GM12878 (cell line): Measurements from ENCODE around the gene GLI2. TPM values are rescaled to one million over a fixed set of nuclear protein-coding genes. Genes with fewer than 3 reads are reported as not detected.

Source experiments
- ATAC-seq: fragments of 200-7000 bp; cut with Tn5 transposase; 3 replicates; pipeline ENCODE4 v1.9.1; 2020; ENCODE audit warnings: mild to moderate bottlenecking, moderate library complexity
- BruUV-seq: library from RNA; stranded (reverse); fragments of 400-500 nt; replicated peaks from 2 replicates; lab custom pipeline; 2021; lab: Mats Ljungman, UMichigan
- CTCF ChIA-PET: fragments of 300-600 bp; sonication (Branson Sonifier 250); formaldehyde crosslinking; extraction: SDS; loops from one replicate; lab custom pipeline; 2021; ENCODE audit warnings: inconsistent platforms; lab: Yijun Ruan, JAX
- POLR2A ChIA-PET: fragments of 350-600 bp; formaldehyde crosslinking; extraction: SDS; loops from one replicate; lab custom pipeline; 2021; ENCODE audit warnings: inconsistent platforms; lab: Charles Lee
- RAD21 ChIA-PET: fragments of 300-600 bp; sonication (Branson Sonifier 250); formaldehyde crosslinking; loops from one replicate; lab custom pipeline; 2023; ENCODE audit warnings: antibody characterized with exemption; ENCODE audit not compliant: unreplicated experiment; lab: Charles Lee
- SMC1A ChIA-PET: fragments of 300-600 bp; sonication (Branson Sonifier 250); formaldehyde crosslinking; loops from one replicate; lab custom pipeline; 2023; ENCODE audit not compliant: unreplicated experiment, uncharacterized antibody; lab: Charles Lee
- DNase-seq: peaks from one replicate; pipeline ENCODE4 v3.0.0-alpha.2; 2011; ENCODE audit warnings: low read depth, low spot score
- FAIRE-seq: peaks from 3 replicates; lab custom pipeline; 2011; peaks lifted over from hg19 to GRCh38; lab: Jason Lieb, UNC
- H2AFZ ChIP-seq: 2 replicates; pipeline ENCODE4 v1.6.0; 2011; ENCODE audit warnings: low read depth, low read length, control low read depth; ENCODE audit not compliant: control insufficient read depth
- H3K27ac ChIP-seq: 2 replicates; pipeline ENCODE4 v1.5.1; 2011; ENCODE audit warnings: control low read depth; ENCODE audit not compliant: control insufficient read depth, insufficient read depth
- H3K27me3 ChIP-seq, 2 experiments: replicated peaks in 1 of 2; 2 replicates each; pipeline versions ENCODE4 v1.6.0 to v1.6.1; 2011; ENCODE audit warnings: low read length in 1 of 2; ENCODE audit not compliant: control insufficient read depth in 2 of 2, insufficient read depth in 2 of 2
- H3K36me3 ChIP-seq, 2 experiments: 2 replicates each; pipeline ENCODE4 v1.5.1; 2011; ENCODE audit warnings: low read length in 1 of 2; ENCODE audit not compliant: control insufficient read depth in 2 of 2, insufficient read depth in 2 of 2
- H3K4me1 ChIP-seq: 2 replicates; pipeline ENCODE4 v1.6.1; 2011; ENCODE audit warnings: mild to moderate bottlenecking, low read length, moderate library complexity, mixed read lengths; ENCODE audit not compliant: control insufficient read depth, insufficient read depth
- H3K4me2 ChIP-seq: 2 replicates; pipeline ENCODE4 v1.6.0; 2011; ENCODE audit warnings: control low read depth; ENCODE audit not compliant: control insufficient read depth, insufficient read depth
- H3K4me3 ChIP-seq: fragments of 200-600 bp; sonication (generic); 2 replicates; pipeline ENCODE4 v1.5.1; 2016
- H3K79me2 ChIP-seq: 2 replicates; pipeline ENCODE4 v1.6.0; 2011; ENCODE audit warnings: low read length; ENCODE audit not compliant: control insufficient read depth, insufficient read depth
- H3K9ac ChIP-seq: 2 replicates; pipeline ENCODE4 v1.8.0; 2011; ENCODE audit warnings: low read length, control low read depth, mixed read lengths; ENCODE audit not compliant: control insufficient read depth, insufficient read depth
- H3K9me3 ChIP-seq: replicated peaks from 3 replicates; pipeline ENCODE4 v1.5.1; 2011; ENCODE audit warnings: mild to moderate bottlenecking, low read length; ENCODE audit not compliant: control insufficient read depth, insufficient read depth
- H4K20me1 ChIP-seq: 2 replicates; pipeline ENCODE4 v1.6.0; 2011; ENCODE audit not compliant: control insufficient read depth, insufficient read depth
- CHD2 ChIP-seq: IDR thresholded peaks from 2 replicates; pipeline ENCODE4 v1.6.1; 2011; ENCODE audit warnings: low read depth, low read length, improper control_type of control experiment, borderline replicate concordance
- FOS ChIP-seq: IDR thresholded peaks from 3 replicates; pipeline ENCODE4 v1.6.1; 2011; ENCODE audit warnings: borderline replicate concordance; ENCODE audit not compliant: insufficient read length; ENCODE audit errors: extremely low read depth
- MYB ChIP-seq: fragments of 150-350 bp; IDR thresholded peaks from 2 replicates; pipeline ENCODE4 v1.6.1; 2014; ENCODE audit warnings: mild to moderate bottlenecking, low read depth, low read length, borderline replicate concordance
- POLR2A ChIP-seq: IDR thresholded peaks from 2 replicates; pipeline ENCODE4 v1.6.1; 2011; ENCODE audit warnings: low read depth, mild to moderate bottlenecking, low read length
- RCOR1 ChIP-seq: conservative IDR thresholded peaks from 2 replicates; pipeline ENCODE4 v1.6.1; 2012; ENCODE audit warnings: low read depth, low read length, improper control_type of control experiment
- WGBS: methylation state at CpG from one replicate; pipeline ENCODE4 v1.1.6; 2016; ENCODE audit warnings: low lambda C conversion rate; ENCODE audit not compliant: insufficient replicate concordance, insufficient coverage; ENCODE audit errors: missing lambda C conversion rate; 5-methylcytosine and 5-hydroxymethylcytosine counted together
- in situ Hi-C: fragments of 300-500 bp; cut with MboI; formaldehyde crosslinking; loops from 9 replicates; pipeline ENCODE4 v1.14.3; 2018; ENCODE audit warnings: mixed read lengths
- intact Hi-C: fragments of 100-400 bp; cut with micrococcal nuclease; formaldehyde crosslinking; loops from one replicate; pipeline ENCODE4 v1.14.2; 2022; ENCODE audit not compliant: unreplicated experiment
- polyA plus RNA-seq, 11 experiments: library from polyadenylated mRNA; depleted of rRNA in 4 of 11; unstranded in 6 of 11; stranded (reverse) in 5 of 11; fragments of >200 nt; fragmentation: Nextera tagmentation in 4 of 11; fragmentation: Illumina TruSeq in 1 of 11; extraction: Ambion mirVana in 4 of 11; extraction: Trizol in 1 of 11; gene quantifications; 1 replicate in 1 of 11; 2 replicates in 10 of 11; pipeline versions ENCODE4 v1.2.1 to v1.2.3, GENCODE V29; 2011 to 2016; ENCODE audit warnings: inconsistent platforms in 2 of 11, missing spikeins in 2 of 11, low read depth in 1 of 11
- total RNA-seq, 4 experiments: library from RNA; depleted of rRNA in 3 of 4; stranded (reverse); fragments of >200 nt in 3 of 4; fragmentation: Illumina TruSeq in 1 of 4; extraction: Trizol in 1 of 4; gene quantifications; 2 replicates each; pipeline versions ENCODE4 v1.2.1 to v1.2.3, GENCODE V29; 2013 to 2021
- TF ChIP-seq, protein P1 (sequence below): fragments of 450-650 bp; conservative IDR thresholded peaks from 2 replicates; pipeline ENCODE4 v1.6.1; 2017; ENCODE audit warnings: mild to moderate bottlenecking, moderate library complexity
- TF ChIP-seq, protein P2 (sequence below): fragments of 450-650 bp; formaldehyde crosslinking; IDR thresholded peaks from 2 replicates; pipeline ENCODE4 v1.4.0; 2022; ENCODE audit warnings: mild to moderate bottlenecking, moderate library complexity
- TF ChIP-seq, protein P3 (sequence below): fragments of 450-650 bp; IDR thresholded peaks from 2 replicates; pipeline ENCODE4 v1.6.1; 2016; ENCODE audit warnings: mild to moderate bottlenecking, moderate library complexity, borderline replicate concordance

The GLI2 gene
- total and polyA plus RNA-seq, 10 of the 15 experiments (the other 5 are each of a cell fraction or from before 2014, with no cell fraction given), result 0.01 TPM; not detected in 9

DNA sequence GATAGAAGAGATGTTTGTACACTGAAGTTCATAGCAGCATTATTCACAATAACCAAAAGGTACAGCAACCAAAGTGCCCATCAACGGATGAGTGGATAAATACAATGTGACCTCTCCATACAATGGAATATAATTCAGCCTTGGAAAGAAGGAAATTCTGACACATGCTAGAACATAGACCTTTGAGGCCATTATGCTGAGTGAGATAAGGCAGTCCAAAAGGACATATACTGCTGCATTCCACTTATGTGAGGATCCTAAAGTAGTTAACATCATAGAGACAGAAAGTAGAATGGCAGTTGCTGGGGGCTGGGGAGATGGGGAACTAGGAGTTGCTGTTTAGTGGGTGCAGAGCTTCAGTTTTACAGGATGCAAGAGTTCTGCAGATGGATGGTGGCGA is 38.2 kb upstream of the GLI2 start:
- Histone ChIP-seq H3K9me3 (no peaks in the 10 kb centered on the region), H2AFZ (no peak overlapping the region), H3K36me3 (no peaks in the 10 kb centered on the region), H3K79me2 (no peaks in the 10 kb centered on the region), H3K4me2 (no peak overlapping the region), H3K27me3 (peaks cover 4% of the 10 kb centered on the region in 2 experiments; a peak in 3 of 4 replicates), H4K20me1 (no peaks in the 10 kb centered on the region), H3K4me3 (no peak overlapping the region), H3K9ac (no peak overlapping the region), H3K27ac (no peak overlapping the region), H3K4me1 (no peaks in the 10 kb centered on the region)
- DNase-seq (no peak), ATAC-seq (no peak), FAIRE-seq (no peak)
- in situ Hi-C loops, result loop anchor here (5.0 to 25.0 kb wide), 2 partner anchors 385 to 485 kb away; partner anchors contain the start of gene TMEM185B
- SMC1A ChIA-PET, result no interaction called here
- RAD21 ChIA-PET, result no interaction called here
- CTCF ChIA-PET, result interaction anchor here (1.7 kb wide), 1 partner anchor 383 kb away, joined by 15 read pairs; no protein-coding TSS in a partner anchor
- intact Hi-C loops, result loop anchor here (5.0 kb wide), 1 partner anchor 250 kb away; no protein-coding TSS in a partner anchor
- WGBS, result 25% methylated on average over 2 of the region's 2 CpGs
- POLR2A ChIA-PET, result no interaction called here
- no TSS peak for BruUV-seq
- TF ChIP-seq, protein P1, sequence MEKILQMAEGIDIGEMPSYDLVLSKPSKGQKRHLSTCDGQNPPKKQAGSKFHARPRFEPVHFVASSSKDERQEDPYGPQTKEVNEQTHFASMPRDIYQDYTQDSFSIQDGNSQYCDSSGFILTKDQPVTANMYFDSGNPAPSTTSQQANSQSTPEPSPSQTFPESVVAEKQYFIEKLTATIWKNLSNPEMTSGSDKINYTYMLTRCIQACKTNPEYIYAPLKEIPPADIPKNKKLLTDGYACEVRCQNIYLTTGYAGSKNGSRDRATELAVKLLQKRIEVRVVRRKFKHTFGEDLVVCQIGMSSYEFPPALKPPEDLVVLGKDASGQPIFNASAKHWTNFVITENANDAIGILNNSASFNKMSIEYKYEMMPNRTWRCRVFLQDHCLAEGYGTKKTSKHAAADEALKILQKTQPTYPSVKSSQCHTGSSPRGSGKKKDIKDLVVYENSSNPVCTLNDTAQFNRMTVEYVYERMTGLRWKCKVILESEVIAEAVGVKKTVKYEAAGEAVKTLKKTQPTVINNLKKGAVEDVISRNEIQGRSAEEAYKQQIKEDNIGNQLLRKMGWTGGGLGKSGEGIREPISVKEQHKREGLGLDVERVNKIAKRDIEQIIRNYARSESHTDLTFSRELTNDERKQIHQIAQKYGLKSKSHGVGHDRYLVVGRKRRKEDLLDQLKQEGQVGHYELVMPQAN, result no peak
- TF ChIP-seq, protein P2, sequence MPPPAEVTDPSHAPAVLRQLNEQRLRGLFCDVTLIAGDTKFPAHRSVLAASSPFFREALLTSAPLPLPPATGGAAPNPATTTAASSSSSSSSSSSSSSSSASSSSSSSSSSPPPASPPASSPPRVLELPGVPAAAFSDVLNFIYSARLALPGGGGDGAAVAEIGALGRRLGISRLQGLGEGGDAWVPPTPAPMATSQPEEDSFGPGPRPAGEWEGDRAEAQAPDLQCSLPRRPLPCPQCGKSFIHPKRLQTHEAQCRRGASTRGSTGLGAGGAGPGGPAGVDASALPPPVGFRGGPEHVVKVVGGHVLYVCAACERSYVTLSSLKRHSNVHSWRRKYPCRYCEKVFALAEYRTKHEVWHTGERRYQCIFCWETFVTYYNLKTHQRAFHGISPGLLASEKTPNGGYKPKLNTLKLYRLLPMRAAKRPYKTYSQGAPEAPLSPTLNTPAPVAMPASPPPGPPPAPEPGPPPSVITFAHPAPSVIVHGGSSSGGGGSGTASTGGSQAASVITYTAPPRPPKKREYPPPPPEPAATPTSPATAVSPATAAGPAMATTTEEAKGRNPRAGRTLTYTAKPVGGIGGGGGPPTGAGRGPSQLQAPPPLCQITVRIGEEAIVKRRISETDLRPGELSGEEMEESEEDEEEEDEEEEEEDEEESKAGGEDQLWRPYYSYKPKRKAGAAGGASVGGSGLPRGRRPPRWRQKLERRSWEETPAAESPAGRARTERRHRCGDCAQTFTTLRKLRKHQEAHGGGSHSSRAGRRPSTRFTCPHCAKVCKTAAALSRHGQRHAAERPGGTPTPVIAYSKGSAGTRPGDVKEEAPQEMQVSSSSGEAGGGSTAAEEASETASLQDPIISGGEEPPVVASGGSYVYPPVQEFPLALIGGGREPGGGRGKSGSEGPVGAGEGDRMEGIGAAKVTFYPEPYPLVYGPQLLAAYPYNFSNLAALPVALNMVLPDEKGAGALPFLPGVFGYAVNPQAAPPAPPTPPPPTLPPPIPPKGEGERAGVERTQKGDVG, result no peak
- TF ChIP-seq POLR2A (no peak), CHD2 (no peak), RCOR1 (no peak), MYB (no peak), FOS (no peak)
- TF ChIP-seq, protein P3, sequence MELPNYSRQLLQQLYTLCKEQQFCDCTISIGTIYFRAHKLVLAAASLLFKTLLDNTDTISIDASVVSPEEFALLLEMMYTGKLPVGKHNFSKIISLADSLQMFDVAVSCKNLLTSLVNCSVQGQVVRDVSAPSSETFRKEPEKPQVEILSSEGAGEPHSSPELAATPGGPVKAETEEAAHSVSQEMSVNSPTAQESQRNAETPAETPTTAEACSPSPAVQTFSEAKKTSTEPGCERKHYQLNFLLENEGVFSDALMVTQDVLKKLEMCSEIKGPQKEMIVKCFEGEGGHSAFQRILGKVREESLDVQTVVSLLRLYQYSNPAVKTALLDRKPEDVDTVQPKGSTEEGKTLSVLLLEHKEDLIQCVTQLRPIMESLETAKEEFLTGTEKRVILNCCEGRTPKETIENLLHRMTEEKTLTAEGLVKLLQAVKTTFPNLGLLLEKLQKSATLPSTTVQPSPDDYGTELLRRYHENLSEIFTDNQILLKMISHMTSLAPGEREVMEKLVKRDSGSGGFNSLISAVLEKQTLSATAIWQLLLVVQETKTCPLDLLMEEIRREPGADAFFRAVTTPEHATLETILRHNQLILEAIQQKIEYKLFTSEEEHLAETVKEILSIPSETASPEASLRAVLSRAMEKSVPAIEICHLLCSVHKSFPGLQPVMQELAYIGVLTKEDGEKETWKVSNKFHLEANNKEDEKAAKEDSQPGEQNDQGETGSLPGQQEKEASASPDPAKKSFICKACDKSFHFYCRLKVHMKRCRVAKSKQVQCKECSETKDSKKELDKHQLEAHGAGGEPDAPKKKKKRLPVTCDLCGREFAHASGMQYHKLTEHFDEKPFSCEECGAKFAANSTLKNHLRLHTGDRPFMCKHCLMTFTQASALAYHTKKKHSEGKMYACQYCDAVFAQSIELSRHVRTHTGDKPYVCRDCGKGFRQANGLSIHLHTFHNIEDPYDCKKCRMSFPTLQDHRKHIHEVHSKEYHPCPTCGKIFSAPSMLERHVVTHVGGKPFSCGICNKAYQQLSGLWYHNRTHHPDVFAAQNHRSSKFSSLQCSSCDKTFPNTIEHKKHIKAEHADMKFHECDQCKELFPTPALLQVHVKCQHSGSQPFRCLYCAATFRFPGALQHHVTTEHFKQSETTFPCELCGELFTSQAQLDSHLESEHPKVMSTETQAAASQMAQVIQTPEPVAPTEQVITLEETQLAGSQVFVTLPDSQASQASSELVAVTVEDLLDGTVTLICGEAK, result no peak
